Mesenteric fat pad (tissue), 1 donor: ENCODE data around the gene ZMIZ1. TPM values are rescaled to one million over a fixed set of nuclear protein-coding genes. Genes with fewer than 3 reads are reported as not detected.
A peak's percentile ranks its signal among the peaks of the same experiment; 100 is the strongest.

ENCODE experiments used
- DNase-seq: peaks from one replicate; pipeline ENCODE4 v3.0.0-alpha.2; 2020; ENCODE audit warnings: low spot score
- total RNA-seq: library from RNA; stranded (reverse); fragmentation: NEBNext Ultra II Directional; extraction: Animal tissue kit (Norgen Biotek cat#: 25700); gene quantifications from one replicate; pipeline ENCODE4 v1.2.1, GENCODE V29; 2021
- donor health status: DM: yes; HTN: yes; CAD: no.

ZMIZ1 gene
- total RNA-seq, 1 donor from 2014 or later = 81.1 TPM

DNA sequence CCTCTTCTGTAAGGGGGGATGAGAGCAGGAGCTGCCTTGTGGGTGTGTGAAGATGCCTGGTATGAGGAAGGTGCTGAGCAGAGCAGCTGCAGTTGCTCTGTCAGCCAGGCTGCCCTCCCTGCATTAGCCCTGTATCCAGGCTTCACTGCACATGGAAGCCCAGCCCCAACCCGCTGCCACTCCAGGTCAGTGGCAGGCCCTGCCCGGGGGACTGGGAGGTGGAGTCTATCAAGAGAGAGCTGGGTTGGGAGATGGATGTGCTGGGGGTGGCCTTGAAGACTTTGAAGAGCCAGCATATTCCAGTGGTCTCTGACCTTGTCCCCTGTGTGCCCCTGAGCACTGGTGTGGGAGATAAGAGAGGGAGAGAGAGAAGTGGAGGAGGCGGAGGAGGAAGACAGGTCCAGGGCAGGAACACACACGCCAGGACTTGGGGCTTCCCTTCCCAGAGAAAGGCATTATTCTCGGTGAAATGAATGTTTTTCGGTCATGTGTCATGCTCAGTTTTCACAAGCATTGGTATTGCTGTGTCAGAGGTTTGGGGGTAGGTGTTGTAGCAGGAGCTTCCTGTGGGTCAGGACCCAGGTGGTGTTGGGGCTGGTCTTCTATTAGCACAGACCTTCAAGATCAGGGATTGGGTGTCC, 281.1 kb downstream of the ZMIZ1 start:
- DNase-seq = peak; percentile 82

DNA sequence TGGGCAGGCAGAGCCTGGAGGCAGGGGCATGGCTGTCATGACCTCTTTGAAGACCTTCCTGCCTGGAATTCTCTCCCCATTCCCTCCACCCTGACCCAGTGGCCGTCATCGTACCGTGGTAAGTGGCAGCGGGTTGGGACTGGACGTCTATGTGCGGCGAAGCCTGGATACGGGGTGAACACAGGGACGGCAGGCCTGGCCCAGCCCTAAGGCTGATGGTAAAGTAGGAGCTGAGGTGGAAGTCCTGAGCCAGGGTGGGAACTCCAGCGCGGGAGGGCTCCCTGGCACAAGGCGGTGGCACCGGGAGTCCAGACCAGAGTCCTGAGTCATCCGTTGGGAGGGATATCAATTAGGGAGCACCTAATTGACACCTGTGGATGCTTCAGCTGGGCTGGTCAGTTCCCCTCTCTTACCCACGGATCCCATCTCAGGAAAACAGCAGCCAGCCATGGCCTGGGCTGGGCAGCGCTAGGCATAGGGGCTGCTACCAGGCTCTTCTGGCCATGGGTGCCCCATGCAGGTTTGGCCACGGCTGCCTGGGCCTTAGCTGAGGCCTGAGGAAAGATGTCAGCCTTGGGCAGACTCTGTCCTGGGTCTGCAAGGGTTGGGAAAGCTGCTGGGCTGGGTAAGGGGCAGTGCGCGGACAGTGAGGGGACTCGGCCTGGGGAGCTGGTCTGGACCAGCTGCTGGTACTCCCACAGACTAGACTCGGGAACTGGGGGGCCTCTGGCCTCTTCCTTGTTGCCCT, 281.8 kb downstream of the ZMIZ1 start:
- peak; percentile 82 for DNase-seq

DNA sequence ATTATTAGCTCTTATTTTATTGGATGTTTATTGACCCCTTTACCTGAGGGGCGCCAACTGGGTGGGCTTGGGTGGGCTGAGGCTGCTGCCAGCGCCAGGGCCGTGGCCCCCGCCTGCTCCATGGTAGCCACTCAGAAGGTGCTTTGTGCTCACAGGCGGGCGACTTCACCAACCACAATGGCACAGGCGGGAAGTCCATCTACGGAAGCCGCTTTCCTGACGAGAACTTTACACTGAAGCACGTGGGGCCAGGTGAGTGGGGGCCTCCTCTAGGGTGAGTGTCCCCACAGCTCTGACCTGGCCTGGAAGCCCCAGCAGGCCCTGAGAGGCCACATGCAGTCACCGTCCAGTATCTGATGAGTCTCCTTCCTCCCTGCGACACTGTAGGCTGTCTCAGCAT, 282.6 kb downstream of the ZMIZ1 start:
- peak; percentile 77 for DNase-seq

DNA sequence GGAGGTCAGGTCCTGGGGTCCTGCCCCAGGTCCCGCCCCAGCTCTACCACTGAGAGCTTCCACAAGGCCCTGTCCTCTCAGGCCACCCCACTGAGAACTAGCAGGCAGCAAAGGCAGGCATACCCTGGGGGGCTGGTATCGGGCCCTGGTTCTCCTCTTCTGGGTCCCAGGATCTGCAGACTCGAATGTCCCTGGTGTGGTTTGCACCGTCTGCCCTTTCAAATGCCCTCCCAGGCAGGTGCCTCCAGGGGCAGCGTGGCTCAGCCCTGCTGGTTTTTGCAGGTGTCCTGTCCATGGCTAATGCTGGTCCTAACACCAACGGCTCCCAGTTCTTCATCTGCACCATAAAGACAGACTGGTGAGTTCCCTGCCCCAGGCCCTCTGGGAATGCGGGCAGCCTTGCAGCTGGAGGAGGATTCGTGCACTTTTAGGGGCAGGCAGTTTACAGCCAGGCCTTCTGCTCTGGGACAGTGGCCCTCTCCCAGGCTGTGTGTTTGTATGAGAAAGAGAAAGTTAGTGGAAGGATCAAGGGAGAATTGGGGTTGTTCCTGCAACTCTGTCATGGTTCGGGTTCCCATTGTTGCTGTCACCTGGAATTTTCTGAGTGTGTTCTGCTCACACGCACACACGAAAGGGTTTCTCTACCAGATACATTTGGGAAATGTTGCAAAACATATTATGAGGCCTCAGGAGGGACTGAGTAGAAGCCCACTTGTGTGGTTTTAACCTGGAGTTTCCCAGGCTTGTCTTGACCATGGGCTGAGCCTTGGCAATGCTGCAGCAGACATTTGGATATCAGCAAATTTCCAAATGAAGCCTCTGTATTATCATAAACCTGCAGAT, 283.5 kb downstream of the ZMIZ1 start:
- no peak for DNase-seq

DNA sequence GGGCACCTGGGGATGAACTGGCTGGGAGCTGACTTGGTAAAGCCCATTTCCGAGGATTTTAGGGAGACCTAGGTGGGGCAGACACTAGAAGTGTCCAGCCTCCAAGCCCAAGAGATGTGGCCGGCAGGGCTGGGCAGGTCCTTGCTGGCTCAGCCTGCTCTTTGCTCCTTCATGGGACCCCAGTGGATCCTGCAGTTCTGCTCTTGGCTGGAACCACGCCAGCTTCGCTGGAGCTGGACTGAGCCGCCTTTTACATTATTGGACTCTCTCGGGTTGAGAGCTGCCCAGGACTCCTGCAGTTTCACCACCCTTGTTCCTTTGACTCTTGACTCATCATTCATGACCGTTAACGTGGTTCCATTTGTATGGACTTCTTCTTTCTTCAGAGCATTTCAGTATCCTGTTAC, 284.2 kb downstream of the ZMIZ1 start:
- peak; percentile 89 for DNase-seq

DNA sequence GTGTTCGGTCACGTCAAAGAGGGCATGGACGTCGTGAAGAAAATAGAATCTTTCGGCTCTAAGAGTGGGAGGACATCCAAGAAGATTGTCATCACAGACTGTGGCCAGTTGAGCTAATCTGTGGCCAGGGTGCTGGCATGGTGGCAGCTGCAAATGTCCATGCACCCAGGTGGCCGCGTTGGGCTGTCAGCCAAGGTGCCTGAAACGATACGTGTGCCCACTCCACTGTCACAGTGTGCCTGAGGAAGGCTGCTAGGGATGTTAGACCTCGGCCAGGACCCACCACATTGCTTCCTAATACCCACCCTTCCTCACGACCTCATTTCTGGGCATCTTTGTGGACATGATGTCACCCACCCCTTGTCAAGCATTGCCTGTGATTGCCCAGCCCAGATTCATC, 285.0 kb downstream of the ZMIZ1 start:
- DNase-seq = no peak

DNA sequence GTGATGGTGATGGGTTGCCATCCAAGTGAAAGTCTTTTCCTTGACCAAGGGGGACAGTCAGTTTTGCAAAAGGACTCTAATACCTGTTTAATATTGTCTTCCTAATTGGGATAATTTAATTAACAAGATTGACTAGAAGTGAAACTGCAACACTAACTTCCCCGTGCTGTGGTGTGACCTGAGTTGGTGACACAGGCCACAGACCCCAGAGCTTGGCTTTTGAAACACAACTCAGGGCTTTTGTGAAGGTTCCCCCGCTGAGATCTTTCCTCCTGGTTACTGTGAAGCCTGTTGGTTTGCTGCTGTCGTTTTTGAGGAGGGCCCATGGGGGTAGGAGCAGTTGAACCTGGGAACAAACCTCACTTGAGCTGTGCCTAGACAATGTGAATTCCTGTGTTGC, 285.4 kb downstream of the ZMIZ1 start:
- no peak for DNase-seq

DNA sequence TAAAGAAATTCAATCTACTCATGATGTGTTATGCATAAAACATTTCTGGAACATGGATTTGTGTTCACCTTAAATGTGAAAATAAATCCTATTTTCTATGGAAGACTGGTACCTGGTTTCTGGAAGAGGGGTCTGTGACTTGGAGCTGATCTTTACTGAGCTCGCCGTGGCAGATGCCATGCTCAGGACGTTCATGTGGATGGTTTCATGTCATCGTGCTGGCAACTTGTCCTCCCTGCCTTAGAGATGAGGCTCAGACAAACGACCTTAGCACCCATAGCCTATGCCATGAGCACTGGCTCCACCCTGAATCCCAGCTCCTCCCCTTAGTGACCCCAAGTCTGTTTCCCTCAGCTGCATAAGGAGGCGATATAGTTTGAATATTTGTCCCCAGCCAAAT, 285.8 kb downstream of the ZMIZ1 start:
- DNase-seq = no peak

DNA sequence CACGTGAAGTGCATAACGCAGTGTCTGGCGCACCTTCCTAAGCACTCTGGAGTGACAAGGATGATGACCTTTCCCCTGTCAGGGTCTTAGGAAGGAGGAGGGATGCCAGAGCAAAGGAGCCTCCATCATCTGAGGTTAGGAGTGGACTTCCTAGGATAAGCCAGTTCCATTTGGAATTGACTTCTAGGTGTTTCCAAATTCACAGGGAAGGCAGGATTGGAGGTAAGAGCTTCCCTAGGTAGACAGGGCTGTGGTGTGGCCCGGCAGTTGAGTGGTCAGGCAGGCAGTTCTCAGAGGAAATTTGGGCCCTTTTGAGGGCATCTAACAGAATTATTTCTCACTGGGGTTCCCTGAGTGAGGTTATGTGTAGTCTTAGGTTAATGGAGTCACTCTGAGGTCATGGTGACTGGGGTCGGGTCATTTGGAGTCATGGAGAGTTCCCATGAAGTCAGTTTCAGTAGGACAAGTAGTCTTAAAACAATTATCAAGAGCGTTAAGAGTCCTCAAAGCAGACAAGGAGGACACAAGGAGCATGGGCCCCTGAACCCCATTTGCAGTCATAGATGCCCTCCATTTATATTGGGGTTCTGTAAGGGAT, 286.8 kb downstream of the ZMIZ1 start:
- DNase-seq = no peak

DNA sequence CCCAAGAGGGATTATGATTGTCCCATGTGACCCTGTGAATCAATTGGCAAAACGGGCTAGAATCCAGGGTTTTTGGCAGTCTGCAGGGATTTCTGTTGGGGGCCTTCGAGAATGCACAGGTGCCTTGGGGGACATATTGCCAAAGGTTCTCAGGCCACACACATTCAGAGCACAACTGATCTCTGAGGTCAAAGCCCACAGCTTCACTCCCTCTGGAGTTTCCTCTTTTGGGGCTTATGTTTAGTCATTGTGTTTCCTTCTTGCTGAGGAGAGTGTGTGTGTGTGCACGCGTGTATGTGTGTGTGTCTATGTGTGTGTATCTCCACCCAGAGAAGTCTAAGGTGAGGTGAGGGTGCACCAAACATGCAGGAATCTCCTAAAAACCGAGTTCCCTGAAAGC, 287.3 kb downstream of the ZMIZ1 start:
- peak; percentile 26 for DNase-seq

DNA sequence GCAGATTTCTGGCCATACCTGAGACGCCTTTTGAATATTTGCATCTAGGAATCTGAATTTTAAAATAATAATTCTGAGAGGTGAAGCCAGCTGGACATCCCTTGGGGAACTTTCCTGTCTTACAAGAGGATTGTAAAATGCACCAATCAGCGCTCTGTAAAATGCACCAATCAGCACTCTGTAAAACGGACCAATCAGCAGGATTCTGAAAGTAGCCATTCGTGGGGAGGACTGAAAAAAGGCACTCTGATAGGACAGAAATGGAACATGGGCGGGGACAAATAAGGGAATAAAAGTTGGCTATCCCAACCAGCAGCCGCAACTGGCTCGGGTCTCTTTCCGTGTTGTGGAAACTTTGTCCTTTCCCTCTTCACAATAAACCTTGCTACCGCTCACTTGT, 288.4 kb downstream of the ZMIZ1 start:
- no peak for DNase-seq

DNA sequence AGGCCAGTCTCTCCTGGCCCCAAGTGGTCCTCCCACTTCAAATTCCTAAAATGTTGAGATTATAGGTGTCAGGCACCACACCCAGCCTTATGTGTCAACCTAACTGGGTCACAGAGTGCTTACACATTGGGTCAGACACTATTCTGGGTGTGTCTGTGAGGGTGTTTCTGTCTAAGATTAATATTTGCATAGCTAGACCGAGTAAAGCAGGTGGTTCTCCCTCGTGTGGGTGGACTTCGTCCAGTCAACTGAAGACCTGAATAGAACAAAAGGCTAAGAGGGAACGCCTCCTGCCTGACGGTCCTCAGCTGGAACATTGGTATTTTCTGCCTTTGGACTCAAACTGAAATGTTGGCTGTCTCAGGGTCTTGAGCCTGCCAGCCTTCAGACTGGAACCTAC, 290.0 kb downstream of the ZMIZ1 start:
- peak; percentile 37 for DNase-seq

DNA sequence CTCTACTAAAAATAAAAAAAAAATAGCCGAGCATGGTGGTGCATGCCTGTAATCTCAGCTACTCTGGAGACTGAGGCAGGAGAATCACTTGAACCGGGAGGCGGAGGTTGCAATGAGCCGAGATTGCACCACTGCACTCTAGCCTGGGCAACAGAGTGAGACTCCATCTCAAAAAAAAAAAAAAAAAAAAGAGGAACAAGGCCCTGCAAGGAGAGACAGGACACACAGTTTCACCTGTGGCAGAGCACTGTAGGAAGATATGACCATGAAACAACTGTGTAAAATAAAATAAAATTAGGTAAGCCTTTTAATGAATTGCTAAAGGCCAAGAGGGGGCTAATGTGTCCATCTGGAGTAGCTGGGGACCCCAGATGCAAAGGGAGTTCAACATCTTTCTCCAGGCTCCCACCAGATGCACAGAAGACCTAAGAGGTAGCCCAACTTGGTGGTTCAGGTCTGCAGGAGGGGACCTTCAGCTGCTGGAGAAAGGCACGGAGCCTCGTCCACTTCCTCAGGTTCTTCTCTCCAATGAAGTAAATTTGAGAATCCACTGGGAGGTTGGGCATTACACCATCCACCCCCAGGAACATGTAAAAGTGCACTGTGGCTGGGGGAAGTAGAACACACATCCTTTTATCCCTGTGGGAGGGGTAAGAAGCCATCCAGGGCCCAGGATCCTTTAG, 291.2 kb downstream of the ZMIZ1 start:
- no peak for DNase-seq

DNA sequence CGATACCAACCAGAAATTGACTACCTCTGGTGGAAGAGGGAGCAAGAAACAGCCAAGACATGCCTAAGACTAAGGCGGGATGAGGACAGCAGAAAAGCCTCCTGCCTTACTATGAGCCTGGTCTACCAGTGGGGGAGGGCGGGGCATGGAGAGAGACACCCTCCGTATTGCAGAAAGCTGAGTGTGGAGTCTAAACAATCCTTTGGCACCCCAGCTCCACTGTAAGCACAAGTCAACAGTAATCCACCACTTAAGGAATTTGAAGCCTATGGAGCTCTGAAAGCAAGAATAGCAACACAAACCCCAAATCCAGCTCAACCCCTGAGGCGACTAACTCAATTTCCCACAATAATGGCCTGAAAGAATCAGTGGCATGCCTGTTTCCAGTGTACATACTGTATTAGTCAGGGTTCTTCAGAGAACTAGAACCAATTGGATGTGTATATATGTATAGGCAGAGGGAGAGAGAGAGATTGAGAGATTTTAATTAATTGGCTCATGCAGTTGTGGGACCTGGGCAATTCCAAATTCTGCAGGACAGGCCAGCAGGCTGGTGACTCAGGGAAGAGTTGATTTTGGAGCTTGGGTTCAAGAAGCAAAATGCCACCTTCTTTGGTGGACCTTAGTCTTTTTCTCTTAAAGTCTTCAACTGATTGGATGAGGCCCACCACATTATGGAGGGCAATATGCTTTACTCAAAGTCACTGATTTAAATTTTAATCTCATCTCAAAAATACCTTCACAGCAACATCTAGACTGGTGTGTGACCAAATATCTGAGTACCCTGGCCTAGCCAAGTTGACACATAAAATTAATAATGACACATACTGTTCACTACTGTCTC, 292.0 kb downstream of the ZMIZ1 start:
- peak; percentile 51 for DNase-seq

DNA sequence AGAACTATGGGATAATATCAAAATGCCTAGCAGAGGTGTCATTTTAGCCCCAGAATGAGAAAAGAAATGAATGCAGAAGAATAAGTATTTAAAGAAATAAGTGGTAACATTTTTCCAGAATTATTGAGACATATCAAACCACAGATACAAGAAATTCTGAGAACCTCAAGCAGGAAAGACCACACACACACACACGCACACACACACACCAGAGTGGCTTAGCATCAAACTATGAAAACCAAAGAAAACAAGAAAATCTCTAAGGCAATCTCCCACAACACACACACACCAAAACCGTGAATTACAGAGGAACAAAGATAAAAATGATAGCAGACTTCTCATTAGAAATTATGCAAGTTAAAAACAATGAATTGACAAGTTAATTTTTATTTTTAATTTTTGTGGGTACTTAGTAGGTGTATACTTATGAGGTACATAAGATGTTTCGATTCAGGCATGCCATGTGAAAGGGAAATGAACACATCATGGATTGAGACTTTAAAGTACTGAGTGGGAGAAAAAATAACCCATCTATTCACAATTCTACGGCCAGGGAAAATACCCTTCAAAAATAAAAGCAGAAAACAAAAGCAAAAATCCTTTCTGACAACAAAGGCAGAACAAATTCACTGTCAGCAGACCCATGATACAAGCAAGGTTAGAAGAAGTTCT, 293.1 kb downstream of the ZMIZ1 start:
- DNase-seq = no peak
